Upper lobe of left lung (tissue), 6 donors: ENCODE data around the gene RFT1. TPM values are rescaled to one million over a fixed set of nuclear protein-coding genes. Genes with fewer than 3 reads are reported as not detected.

Experiments
- ATAC-seq, 2 donors: fragments of 200-7000 bp; cut with Tn5 transposase; one replicate each; pipeline ENCODE4 v1.9.1; 2022; ENCODE audit warnings: mild to moderate bottlenecking in 2 of 2, moderate library complexity in 2 of 2; ENCODE audit not compliant: low FRiP score in 2 of 2
- DNase-seq, 2 donors: peaks; one replicate each; pipeline ENCODE4 v3.0.0-alpha.2; 2019 to 2020
- H3K27ac ChIP-seq, 4 donors: fragments of 200-600 bp; sonication (generic); one replicate each; pipeline ENCODE4 v1.5.1; 2016 to 2019
- H3K27me3 ChIP-seq, 4 donors: fragments of 200-600 bp; sonication (generic); one replicate each; pipeline ENCODE4 v1.5.1; 2017 to 2019
- H3K36me3 ChIP-seq, 4 donors: fragments of 200-600 bp; sonication (generic); one replicate each; pipeline ENCODE4 v1.5.1; 2016 to 2019
- H3K4me1 ChIP-seq, 4 donors: fragments of 200-600 bp; sonication (generic); one replicate each; pipeline ENCODE4 v1.5.1; 2018 to 2019
- H3K4me3 ChIP-seq, 4 donors: fragments of 200-600 bp; sonication (generic); one replicate each; pipeline ENCODE4 v1.5.1; 2017 to 2019; ENCODE audit warnings: mild to moderate bottlenecking in 2 of 4, moderate library complexity in 1 of 4
- H3K9me3 ChIP-seq, 4 donors: fragments of 200-600 bp; sonication (generic); one replicate each; pipeline ENCODE4 v1.5.1; 2018 to 2019
- CTCF ChIP-seq, 6 experiments: fragments of 450-650 bp in 4 of 6; fragments of 200-600 bp in 2 of 6; sonication (generic) in 2 of 6; IDR thresholded peaks; one replicate each; pipeline ENCODE4 v1.5.1; 2016 to 2019; ENCODE audit warnings: antibody characterized with exemption in 6 of 6
- EP300 ChIP-seq, 4 donors: sonication (generic); formaldehyde crosslinking; IDR thresholded peaks; one replicate each; pipeline ENCODE4 v1.5.1; 2017; ENCODE audit warnings: antibody characterized with exemption in 4 of 4, control low read depth in 2 of 4
- POLR2A ChIP-seq, 4 donors: fragments of 450-650 bp; IDR thresholded peaks; one replicate each; pipeline ENCODE4 v1.5.1; 2016 to 2017; ENCODE audit warnings: antibody characterized with exemption in 4 of 4, mild to moderate bottlenecking in 2 of 4
- POLR2AphosphoS5 ChIP-seq, 2 donors: sonication (generic); formaldehyde crosslinking; IDR thresholded peaks; one replicate each; pipeline ENCODE4 v1.5.1; 2017; ENCODE audit warnings: antibody characterized with exemption in 2 of 2
- WGBS, 2 donors: methylation state at CpG; one replicate each; pipeline ENCODE4 v1.1.5; 2017 to 2018; 5-methylcytosine and 5-hydroxymethylcytosine counted together
- total RNA-seq, 6 donors: library from RNA; depleted of rRNA in 4 of 6; stranded (reverse); fragments of >200 nt in 4 of 6; gene quantifications; one replicate each; pipeline versions ENCODE4 v1.1.0 to v1.2.1, GENCODE V29; 2016 to 2021
- donor health status: DM: no; HTN: no; CAD: no; lungs with moderate emphysema.
- donor health status: DM: no; HTN: yes; CAD: no; lungs with severe emphysema.

RFT1 gene
- total RNA-seq, 6 donors from 2014 or later, result 5.1 to 19.9 (median 12.8) TPM

GRCh38 chr3:53104762-53105161 is 25.5 kb downstream of the RFT1 start:
- no peak for DNase-seq
- peaks cover 4 to 74% (median 30%) of the 10 kb centered on the region in 4 donors for H3K36me3 ChIP-seq
- 30 to 51% methylated on average over 3 of the region's 3 CpGs for WGBS, 2 donors

GRCh38 chr3:53103397-53104296 is 26.6 kb downstream of the RFT1 start:
- DNase-seq (no peak), ATAC-seq (peak in 1 of 2 donors; percentile 63)
- TF ChIP-seq EP300 (IDR thresholded peaks at IDR 0.05), result no peak
- TF ChIP-seq POLR2A (IDR thresholded peaks at IDR 0.05), result no peak
- TF ChIP-seq CTCF (IDR thresholded peaks at IDR 0.05), result no peak
- TF ChIP-seq POLR2AphosphoS5 (IDR thresholded peaks at IDR 0.05), result no peak
- no peak overlapping the region for H3K4me3 ChIP-seq
- peaks cover 4 to 75% (median 35%) of the 10 kb centered on the region in 4 donors for H3K36me3 ChIP-seq
- H3K4me1 ChIP-seq, result peaks cover 0 to 4% (median 0%) of the 10 kb centered on the region in 4 donors
- H3K9me3 ChIP-seq, result no peaks in the 10 kb centered on the region
- no peaks in the 10 kb centered on the region for H3K27me3 ChIP-seq
- WGBS, 2 donors, result 84 to 88% methylated on average over 15 to 16 of the region's 16 CpGs
- no peak overlapping the region for H3K27ac ChIP-seq

More at GRCh38 chr3:53104762-53105161, 25.5 kb downstream of the RFT1 start:
- TF ChIP-seq CTCF (IDR thresholded peaks at IDR 0.05) (no peak), POLR2A (IDR thresholded peaks at IDR 0.05) (no peak), POLR2AphosphoS5 (IDR thresholded peaks at IDR 0.05) (no peak), EP300 (IDR thresholded peaks at IDR 0.05) (no peak)
- Histone ChIP-seq H3K27ac (no peak overlapping the region), H3K4me1 (peaks cover 4 to 10% (median 6%) of the 10 kb centered on the region in 4 donors), H3K9me3 (no peaks in the 10 kb centered on the region), H3K27me3 (no peaks in the 10 kb centered on the region), H3K4me3 (no peak overlapping the region)
- ATAC-seq, result peak in 1 of 2 donors; percentile 60

- TF ChIP-seq POLR2AphosphoS5 (IDR thresholded peaks at IDR 0.05) (no peak), POLR2A (IDR thresholded peaks at IDR 0.05) (peak in 1 of 4 donors; percentile 27)
- Histone ChIP-seq H3K36me3 (peaks cover 4 to 75% (median 35%) of the 10 kb centered on the region in 4 donors), H3K9me3 (no peaks in the 10 kb centered on the region), H3K4me3 (no peak overlapping the region), H3K27ac (no peak overlapping the region), H3K4me1 (peaks cover 0 to 4% (median 0%) of the 10 kb centered on the region in 4 donors), H3K27me3 (no peaks in the 10 kb centered on the region)
- WGBS, 2 donors, result 70 to 77% methylated on average over 6 of the region's 6 CpGs
- DNase-seq (peak in 1 of 2 donors; percentile 42), ATAC-seq (peak; percentile 41 to 83)
Observed at GRCh38 chr3:53102601-53103147, 27.6 kb downstream of the RFT1 start.

- Histone ChIP-seq H3K9me3 (no peaks in the 10 kb centered on the region), H3K27ac (no peak overlapping the region)
- 89 to 92% methylated on average over 9 to 12 of the region's 12 CpGs for WGBS, 2 donors
Observed at GRCh38 chr3:53101956-53102355, 28.3 kb downstream of the RFT1 start.

More at GRCh38 chr3:53101956-53102355, 28.3 kb downstream of the RFT1 start:
- H3K36me3 ChIP-seq, result peaks cover 4 to 81% (median 35%) of the 10 kb centered on the region in 4 donors
- H3K4me3 ChIP-seq, result no peak overlapping the region
- DNase-seq (no peak), ATAC-seq (no peak)
- no peaks in the 10 kb centered on the region for H3K27me3 ChIP-seq
- peaks cover 0 to 4% (median 0%) of the 10 kb centered on the region in 4 donors for H3K4me1 ChIP-seq
- no peak for TF ChIP-seq POLR2AphosphoS5 (IDR thresholded peaks at IDR 0.05)
- TF ChIP-seq EP300 (IDR thresholded peaks at IDR 0.05), result no peak
- TF ChIP-seq CTCF (IDR thresholded peaks at IDR 0.05), result no peak
- TF ChIP-seq POLR2A (IDR thresholded peaks at IDR 0.05), result no peak
